Nephron progenitor cell (in vitro differentiated cells): ENCODE measurements around the gene GJB4.

Source experiments
- DNase-seq: peaks from one replicate; pipeline ENCODE4 v3.0.0; 2021
- H3K27ac Mint-ChIP-seq: 2 replicates; pipeline ENCODE4 v1.8.0; 2021; ENCODE audit warnings: mild to moderate bottlenecking, moderate library complexity, mixed read lengths
- H3K27me3 Mint-ChIP-seq: 2 replicates; pipeline ENCODE4 v1.8.0; 2021; ENCODE audit warnings: mild to moderate bottlenecking, low read depth, mixed read lengths; ENCODE audit not compliant: poor library complexity
- H3K36me3 Mint-ChIP-seq: 2 replicates; pipeline ENCODE4 v1.8.0; 2021; ENCODE audit warnings: low read depth, mixed read lengths
- H3K4me1 Mint-ChIP-seq: 2 replicates; pipeline ENCODE4 v1.8.0; 2021; ENCODE audit warnings: mixed read lengths
- H3K4me3 Mint-ChIP-seq: 2 replicates; pipeline ENCODE4 v1.8.0; 2021; ENCODE audit warnings: mild to moderate bottlenecking, moderate library complexity, mixed read lengths
- H3K9me3 Mint-ChIP-seq: 2 replicates; pipeline ENCODE4 v1.8.0; 2021; ENCODE audit warnings: mild to moderate bottlenecking, moderate library complexity, mixed read lengths
- CTCF ChIP-seq: fragments of 200-600 bp; sonication (generic); IDR thresholded peaks from 2 replicates; pipeline ENCODE4 v1.5.0; 2021; ENCODE audit warnings: antibody characterized with exemption

GJB4 gene

GRCh38 chr1:34794001-34794789 lies 34.7 kb downstream of the GJB4 start:
- Mint-ChIP-seq H3K27ac (no peak overlapping the region), H3K4me3 (no peak overlapping the region), H3K4me1 (peaks cover 22% of the 10 kb centered on the region), H3K9me3 (no peaks in the 10 kb centered on the region), H3K36me3 (no peaks in the 10 kb centered on the region), H3K27me3 (peaks cover 77% of the 10 kb centered on the region)
- no peak for TF ChIP-seq CTCF
- DNase-seq: no peak

GRCh38 chr1:34794790-34795180 lies 35.2 kb downstream of the GJB4 start:
- H3K27me3 Mint-ChIP-seq: peaks cover 73% of the 10 kb centered on the region
- H3K36me3 Mint-ChIP-seq: no peaks in the 10 kb centered on the region

GRCh38 chr1:34795916-34796315 lies 36.4 kb downstream of the GJB4 start:
- TF ChIP-seq CTCF: no peak
- H3K9me3 Mint-ChIP-seq: no peaks in the 10 kb centered on the region
- no peaks in the 10 kb centered on the region for H3K36me3 Mint-ChIP-seq
- peaks cover 22% of the 10 kb centered on the region for H3K4me1 Mint-ChIP-seq
- no peak overlapping the region for H3K27ac Mint-ChIP-seq
- no peak for DNase-seq
- no peak overlapping the region for H3K4me3 Mint-ChIP-seq
- H3K27me3 Mint-ChIP-seq: peaks cover 66% of the 10 kb centered on the region

More at GRCh38 chr1:34794790-34795180, 35.2 kb downstream of the GJB4 start:
- DNase-seq: no peak
- H3K9me3 Mint-ChIP-seq: no peaks in the 10 kb centered on the region
- peaks cover 22% of the 10 kb centered on the region for H3K4me1 Mint-ChIP-seq
- no peak for TF ChIP-seq CTCF
- no peak overlapping the region for H3K4me3 Mint-ChIP-seq
- no peak overlapping the region for H3K27ac Mint-ChIP-seq

GRCh38 chr1:34796990-34797389 lies 37.5 kb downstream of the GJB4 start:
- peaks cover 55% of the 10 kb centered on the region for H3K27me3 Mint-ChIP-seq
- H3K27ac Mint-ChIP-seq: peak overlapping the region; percentile 95
- DNase-seq: no peak
- no peak for TF ChIP-seq CTCF
- no peaks in the 10 kb centered on the region for H3K9me3 Mint-ChIP-seq
- H3K4me1 Mint-ChIP-seq: peaks cover 20% of the 10 kb centered on the region
- H3K36me3 Mint-ChIP-seq: no peaks in the 10 kb centered on the region
- H3K4me3 Mint-ChIP-seq: no peak overlapping the region

- Mint-ChIP-seq H3K36me3 (no peaks in the 10 kb centered on the region), H3K27ac (no peak overlapping the region), H3K9me3 (peaks cover 18% of the 10 kb centered on the region), H3K4me1 (peaks cover 13% of the 10 kb centered on the region), H3K27me3 (peaks cover 40% of the 10 kb centered on the region), H3K4me3 (no peak overlapping the region)
- DNase-seq: no peak
- TF ChIP-seq CTCF: no peak
These were observed 40.7 kb downstream of the GJB4 start for GRCh38 chr1:34800214-34800613.

- no peak for TF ChIP-seq CTCF
- no peaks in the 10 kb centered on the region for H3K4me1 Mint-ChIP-seq
- no peaks in the 10 kb centered on the region for H3K36me3 Mint-ChIP-seq
- H3K4me3 Mint-ChIP-seq: no peak overlapping the region
- H3K27me3 Mint-ChIP-seq: peaks cover 36% of the 10 kb centered on the region
- H3K9me3 Mint-ChIP-seq: peaks cover 18% of the 10 kb centered on the region
- DNase-seq: no peak
- no peak overlapping the region for H3K27ac Mint-ChIP-seq
These were observed 44.2 kb downstream of the GJB4 start for GRCh38 chr1:34803770-34804169.
